GM21360 (cell line): ENCODE results near the gene MAPKAPK2.

Experiments
- ATAC-seq: cut with Tn5 transposase; IDR thresholded peaks from one replicate; pipeline ENCODE4 v1.9.1; 2021; ENCODE audit warnings: mild to moderate bottlenecking, moderate library complexity; ENCODE audit not compliant: unreplicated experiment

Gene MAPKAPK2

GRCh38 chr1:206717674-206717989, 32.9 kb downstream of the MAPKAPK2 start:
- no peak for ATAC-seq

- ATAC-seq: no peak
Observed at GRCh38 chr1:206719169-206719839, 34.6 kb downstream of the MAPKAPK2 start.

GRCh38 chr1:206721454-206721853, 36.7 kb downstream of the MAPKAPK2 start:
- no peak for ATAC-seq

- ATAC-seq: no peak
Observed at GRCh38 chr1:206722751-206723461, 38.2 kb downstream of the MAPKAPK2 start.

GRCh38 chr1:206723462-206723804, 38.7 kb downstream of the MAPKAPK2 start:
- ATAC-seq: no peak

GRCh38 chr1:206723805-206724472, 39.2 kb downstream of the MAPKAPK2 start:
- no peak for ATAC-seq

GRCh38 chr1:206725109-206725963, 40.6 kb downstream of the MAPKAPK2 start:
- no peak for ATAC-seq

- no peak for ATAC-seq
Observed at GRCh38 chr1:206727981-206728696, 43.4 kb downstream of the MAPKAPK2 start.

- ATAC-seq: no peak
Observed at GRCh38 chr1:206728697-206728987, 43.9 kb downstream of the MAPKAPK2 start.

GRCh38 chr1:206729050-206729449, 44.3 kb downstream of the MAPKAPK2 start:
- ATAC-seq: no peak

- no peak for ATAC-seq
Observed at GRCh38 chr1:206729507-206729906, 44.8 kb downstream of the MAPKAPK2 start.

- no peak for ATAC-seq
Observed at GRCh38 chr1:206732508-206732907, 47.8 kb downstream of the MAPKAPK2 start.

GRCh38 chr1:206732992-206733391, 48.3 kb downstream of the MAPKAPK2 start:
- ATAC-seq: no peak

- no peak for ATAC-seq
Observed at GRCh38 chr1:206734499-206735142, 49.9 kb downstream of the MAPKAPK2 start.

GRCh38 chr1:206735553-206736031, 50.9 kb downstream of the MAPKAPK2 start:
- ATAC-seq: no peak

GRCh38 chr1:206736878-206737728, 52.4 kb downstream of the MAPKAPK2 start:
- ATAC-seq: no peak

- no peak for ATAC-seq
Observed at GRCh38 chr1:206737729-206738201, 53.1 kb downstream of the MAPKAPK2 start.

- peak; percentile 0 for ATAC-seq
Observed at GRCh38 chr1:206738370-206739366, 54.0 kb downstream of the MAPKAPK2 start.
